Measurements from ENCODE around the gene PLCH1. TPM values are rescaled to one million over a fixed set of nuclear protein-coding genes. Genes with fewer than 3 reads are reported as not detected.

PLCH1 gene
- total and polyA plus RNA-seq, 9 donors, result 0.04 to 6.3 (median 0.79) TPM

GRCh38 chr3:155646128-155646527, 98.7 kb downstream of the PLCH1 start:
- TF ChIP-seq, protein P1, sequence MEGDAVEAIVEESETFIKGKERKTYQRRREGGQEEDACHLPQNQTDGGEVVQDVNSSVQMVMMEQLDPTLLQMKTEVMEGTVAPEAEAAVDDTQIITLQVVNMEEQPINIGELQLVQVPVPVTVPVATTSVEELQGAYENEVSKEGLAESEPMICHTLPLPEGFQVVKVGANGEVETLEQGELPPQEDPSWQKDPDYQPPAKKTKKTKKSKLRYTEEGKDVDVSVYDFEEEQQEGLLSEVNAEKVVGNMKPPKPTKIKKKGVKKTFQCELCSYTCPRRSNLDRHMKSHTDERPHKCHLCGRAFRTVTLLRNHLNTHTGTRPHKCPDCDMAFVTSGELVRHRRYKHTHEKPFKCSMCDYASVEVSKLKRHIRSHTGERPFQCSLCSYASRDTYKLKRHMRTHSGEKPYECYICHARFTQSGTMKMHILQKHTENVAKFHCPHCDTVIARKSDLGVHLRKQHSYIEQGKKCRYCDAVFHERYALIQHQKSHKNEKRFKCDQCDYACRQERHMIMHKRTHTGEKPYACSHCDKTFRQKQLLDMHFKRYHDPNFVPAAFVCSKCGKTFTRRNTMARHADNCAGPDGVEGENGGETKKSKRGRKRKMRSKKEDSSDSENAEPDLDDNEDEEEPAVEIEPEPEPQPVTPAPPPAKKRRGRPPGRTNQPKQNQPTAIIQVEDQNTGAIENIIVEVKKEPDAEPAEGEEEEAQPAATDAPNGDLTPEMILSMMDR (IDR thresholded peaks at IDR 0.05), result no peak
- TF ChIP-seq EP300 (IDR thresholded peaks at IDR 0.05) (no peak), POLR2A (IDR thresholded peaks at IDR 0.05) (no peak)
- H3K27me3 ChIP-seq, result no peaks in the 10 kb centered on the region
- no peaks in the 10 kb centered on the region for H3K36me3 ChIP-seq
- intact Hi-C loops (cut with DNase I), result no loop called here
- no peaks in the 10 kb centered on the region for H3K9me3 ChIP-seq
- no peaks in the 10 kb centered on the region for H3K4me1 ChIP-seq (ENCODE audit: insufficient read depth)
- H3K27ac ChIP-seq, result no peak overlapping the region
- H3K4me3 ChIP-seq, result no peak overlapping the region
- 78 to 91% (median 82%) methylated on average over 5 of the region's 5 CpGs for WGBS, 3 donors
- DNase-seq, result no peak

DNA sequence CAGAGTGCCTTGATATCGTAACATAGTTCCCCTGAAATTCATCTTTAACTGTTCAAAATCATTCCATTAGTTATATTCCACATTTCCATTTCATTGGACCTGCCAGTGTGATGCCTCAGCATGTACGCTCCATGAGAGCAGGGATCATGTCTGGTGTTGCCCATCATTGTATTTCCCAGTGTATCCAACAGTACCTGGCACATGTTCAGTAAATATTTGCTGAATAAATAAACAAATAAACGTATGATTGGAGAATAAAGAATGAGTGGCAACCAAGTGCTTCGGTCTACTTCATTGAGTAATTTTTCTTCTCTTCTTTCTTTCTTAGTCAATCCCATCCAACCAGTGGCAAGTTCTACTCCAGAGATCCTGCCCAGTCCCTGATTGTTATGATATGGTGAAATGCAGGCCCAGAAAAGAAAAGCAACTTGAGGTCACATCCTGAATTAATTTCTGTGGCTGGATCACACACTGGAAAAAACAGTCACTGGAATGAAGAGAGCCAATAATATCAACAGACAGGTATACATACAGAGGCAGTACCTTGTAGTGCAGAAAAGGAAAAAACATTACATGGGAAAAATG, 101.2 kb downstream of the PLCH1 start:
- H3K27ac ChIP-seq, result no peak overlapping the region
- no peak for DNase-seq
- no peaks in the 10 kb centered on the region for H3K9me3 ChIP-seq
- H3K4me1 ChIP-seq (ENCODE audit: insufficient read depth), result no peaks in the 10 kb centered on the region
- intact Hi-C loops (cut with DNase I), result no loop called here
- no peaks in the 10 kb centered on the region for H3K27me3 ChIP-seq
- H3K4me3 ChIP-seq, result no peak overlapping the region
- no peaks in the 10 kb centered on the region for H3K36me3 ChIP-seq
- TF ChIP-seq, protein P1 (IDR thresholded peaks at IDR 0.05), result no peak
- TF ChIP-seq POLR2A (IDR thresholded peaks at IDR 0.05) (no peak), EP300 (IDR thresholded peaks at IDR 0.05) (no peak)
- WGBS, 3 donors, result 83 to 87% (median 83%) methylated on average over 4 of the region's 4 CpGs

DNA sequence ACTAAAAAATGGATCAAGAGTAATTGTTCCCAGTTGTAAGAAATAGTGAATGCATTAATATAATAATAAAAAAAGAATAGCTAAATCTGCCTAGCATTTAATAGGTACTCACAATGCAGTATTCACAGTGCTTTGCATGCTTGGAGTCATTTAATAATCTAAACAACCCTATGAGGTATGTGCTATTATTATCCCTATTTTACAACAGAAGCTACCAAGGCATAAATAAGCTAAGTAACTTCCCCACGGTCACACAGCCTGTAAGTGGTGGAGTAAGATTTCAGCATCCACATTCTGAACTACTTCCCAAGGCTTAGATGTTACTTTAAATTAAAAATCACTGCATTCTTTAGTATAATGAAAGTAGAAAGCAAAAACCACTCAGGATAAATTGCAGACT, 102.9 kb downstream of the PLCH1 start:
- WGBS, 3 donors, result 26 to 30% (median 26%) methylated on average over 1 of the region's 1 CpG

DNA sequence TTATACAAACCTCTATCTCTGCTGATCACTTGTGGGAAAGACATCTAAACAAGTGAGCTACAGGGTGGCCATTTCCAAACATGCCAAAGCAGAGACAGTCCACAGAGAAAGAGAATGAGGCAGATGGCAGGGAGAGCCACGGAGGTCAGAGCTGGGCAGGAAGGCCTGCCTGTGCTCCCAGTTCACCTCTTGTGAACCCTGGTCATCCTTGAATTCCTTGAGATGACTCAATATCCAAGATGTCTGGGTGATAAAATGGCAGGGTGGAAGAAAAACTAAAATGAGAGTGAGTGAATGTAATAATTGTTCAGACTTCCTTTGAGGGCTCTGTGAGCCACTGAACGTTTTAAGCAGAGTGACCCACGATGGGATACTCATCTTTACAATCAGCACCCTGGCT, 104.8 kb downstream of the PLCH1 start:
- no peaks in the 10 kb centered on the region for H3K9me3 ChIP-seq
- intact Hi-C loops (cut with DNase I), result no loop called here
- no peaks in the 10 kb centered on the region for H3K36me3 ChIP-seq
- H3K27ac ChIP-seq, result no peak overlapping the region
- WGBS, 3 donors, result 77 to 82% (median 77%) methylated on average over 3 of the region's 3 CpGs
- no peak overlapping the region for H3K4me3 ChIP-seq
- no peaks in the 10 kb centered on the region for H3K27me3 ChIP-seq
- no peaks in the 10 kb centered on the region for H3K4me1 ChIP-seq (ENCODE audit: insufficient read depth)
- no peak for TF ChIP-seq POLR2A (IDR thresholded peaks at IDR 0.05)
- TF ChIP-seq EP300 (IDR thresholded peaks at IDR 0.05), result no peak
- TF ChIP-seq, protein P1 (IDR thresholded peaks at IDR 0.05), result no peak
- DNase-seq, result no peak

More for the DNA sequence above, 102.9 kb downstream of the PLCH1 start:
- Histone ChIP-seq H3K4me3 (no peak overlapping the region), H3K27me3 (no peaks in the 10 kb centered on the region), H3K4me1 (ENCODE audit: insufficient read depth) (no peaks in the 10 kb centered on the region), H3K9me3 (no peaks in the 10 kb centered on the region), H3K36me3 (no peaks in the 10 kb centered on the region), H3K27ac (no peak overlapping the region)
- intact Hi-C loops (cut with DNase I), result no loop called here
- DNase-seq, result no peak
- TF ChIP-seq, protein P1 (IDR thresholded peaks at IDR 0.05), result no peak
- TF ChIP-seq POLR2A (IDR thresholded peaks at IDR 0.05) (no peak), EP300 (IDR thresholded peaks at IDR 0.05) (no peak)

Data from ovary (tissue), 9 donors.